Embryonic facial prominence (tissue), 1 donor: ENCODE results near the gene TRPV2.

Experiments
- DNase-seq: peaks from one replicate; pipeline ENCODE4 v3.0.0-alpha.2; 2016; ENCODE audit errors: extremely low spot score

TRPV2 gene

GRCh38 chr17:16407911-16408588, 7.3 kb upstream of the TRPV2 start:
- DNase-seq: no peak

DNA sequence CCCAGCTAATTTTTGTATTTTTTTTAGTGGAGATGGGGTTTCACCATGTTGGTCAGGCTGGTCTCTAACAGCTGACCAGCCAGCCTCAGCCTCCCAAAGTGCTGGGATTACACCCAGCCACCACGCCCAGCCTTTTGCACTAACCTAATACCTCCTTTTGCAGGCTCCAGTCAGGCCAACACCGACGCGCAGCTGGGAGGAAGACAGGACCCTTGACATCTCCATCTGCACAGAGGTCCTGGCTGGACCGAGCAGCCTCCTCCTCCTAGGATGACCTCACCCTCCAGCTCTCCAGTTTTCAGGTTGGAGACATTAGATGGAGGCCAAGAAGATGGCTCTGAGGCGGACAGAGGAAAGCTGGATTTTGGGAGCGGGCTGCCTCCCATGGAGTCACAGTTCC, 2.0 kb downstream of the TRPV2 start:
- no peak for DNase-seq

DNA sequence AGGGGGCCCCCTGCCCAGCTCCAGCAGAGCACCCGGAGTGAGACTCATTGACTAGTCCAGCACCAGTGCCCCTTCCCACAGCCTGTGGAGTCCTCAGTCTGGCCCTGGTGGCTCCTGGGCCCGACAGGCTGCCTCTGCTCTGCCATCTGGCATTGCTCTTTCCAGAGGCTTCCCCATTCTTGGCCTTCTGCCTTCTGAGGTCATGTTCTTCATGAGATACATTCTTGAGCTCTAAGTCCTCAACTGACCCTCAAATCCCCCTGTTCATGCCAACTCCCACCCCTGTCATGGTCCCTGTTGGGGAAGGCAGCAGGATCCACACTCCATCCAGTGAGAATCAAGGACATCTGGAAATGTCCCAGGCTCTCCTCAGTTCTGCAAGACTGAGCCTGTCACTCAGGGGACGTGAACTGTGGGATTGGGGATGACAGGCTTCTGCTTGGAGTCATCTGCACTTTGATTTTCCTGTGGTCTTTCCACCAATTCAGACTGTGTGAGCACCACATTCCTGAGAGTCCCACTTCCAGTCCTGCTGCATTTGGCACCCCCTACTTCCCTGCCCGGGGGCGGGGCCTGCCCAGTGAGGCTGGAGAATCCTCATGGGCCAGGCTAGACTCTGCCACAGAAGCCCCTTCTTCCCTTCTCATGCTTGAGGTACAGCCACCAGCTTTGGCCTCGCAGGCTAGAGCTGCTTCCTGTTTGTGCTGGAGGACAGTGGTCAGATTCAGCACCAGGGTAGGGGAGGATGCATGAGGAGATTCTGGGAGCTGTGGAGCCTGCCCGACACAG, 2.7 kb downstream of the TRPV2 start:
- DNase-seq: no peak

DNA sequence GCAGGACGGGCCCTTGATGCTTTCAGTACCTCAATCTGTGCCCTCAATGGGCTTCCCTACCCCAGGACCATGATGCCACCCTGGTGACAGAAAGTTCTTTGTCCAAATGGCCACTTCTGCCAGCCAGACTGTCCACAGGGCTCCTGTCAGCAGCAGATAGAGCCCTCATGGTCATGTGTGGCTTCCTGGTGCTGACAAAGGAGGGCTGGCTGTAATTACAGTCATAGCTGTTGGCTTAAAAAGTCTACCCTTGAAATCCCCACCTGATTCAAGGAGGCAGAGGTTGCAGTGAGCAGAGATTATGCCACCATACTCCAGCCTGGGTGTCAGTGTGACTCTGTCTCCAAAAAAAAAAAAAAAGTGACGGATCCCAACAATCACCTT, 3.3 kb downstream of the TRPV2 start:
- no peak for DNase-seq

DNA sequence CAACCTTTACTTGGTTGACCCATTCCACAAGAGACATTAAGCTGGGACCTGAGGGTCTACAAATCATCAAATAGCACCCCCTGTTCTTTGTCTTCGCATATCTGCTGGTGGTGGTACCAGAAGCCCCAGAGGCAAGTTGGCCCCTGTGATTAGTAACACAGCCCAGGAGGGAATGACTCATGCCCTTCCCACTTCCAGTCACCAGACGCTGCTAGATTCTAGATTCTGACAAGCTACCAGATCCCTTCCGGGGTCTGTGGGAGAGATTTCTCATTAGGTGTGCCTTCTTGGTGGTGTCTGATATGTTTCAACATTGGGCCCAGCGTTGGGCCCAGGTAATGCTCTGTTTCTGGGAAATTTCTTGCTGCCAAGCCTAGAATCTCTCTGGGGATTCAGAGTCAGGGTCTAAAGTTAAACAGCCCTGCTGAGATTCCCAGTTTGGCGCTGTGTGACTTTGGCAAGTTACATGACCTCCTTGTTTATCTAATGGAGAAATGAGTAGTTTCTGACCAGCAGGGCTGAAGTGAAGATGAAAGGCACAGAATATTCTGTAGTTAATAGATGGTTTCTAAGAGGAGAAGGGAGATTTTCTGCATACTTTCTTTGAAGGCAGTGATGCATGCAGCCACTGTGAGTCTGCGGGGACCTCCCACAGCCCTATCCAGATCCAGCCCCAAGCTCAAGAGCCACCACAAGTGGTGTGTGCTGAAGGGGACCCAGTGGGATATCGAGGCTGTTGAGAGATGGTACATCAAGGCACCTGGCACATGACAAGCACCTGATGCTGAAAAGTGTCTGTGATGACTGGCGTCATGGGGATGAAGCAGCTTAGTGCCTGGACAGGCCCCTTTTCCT, 3.9 kb downstream of the TRPV2 start:
- no peak for DNase-seq

GRCh38 chr17:16419929-16420271, 4.5 kb downstream of the TRPV2 start:
- DNase-seq: no peak

DNA sequence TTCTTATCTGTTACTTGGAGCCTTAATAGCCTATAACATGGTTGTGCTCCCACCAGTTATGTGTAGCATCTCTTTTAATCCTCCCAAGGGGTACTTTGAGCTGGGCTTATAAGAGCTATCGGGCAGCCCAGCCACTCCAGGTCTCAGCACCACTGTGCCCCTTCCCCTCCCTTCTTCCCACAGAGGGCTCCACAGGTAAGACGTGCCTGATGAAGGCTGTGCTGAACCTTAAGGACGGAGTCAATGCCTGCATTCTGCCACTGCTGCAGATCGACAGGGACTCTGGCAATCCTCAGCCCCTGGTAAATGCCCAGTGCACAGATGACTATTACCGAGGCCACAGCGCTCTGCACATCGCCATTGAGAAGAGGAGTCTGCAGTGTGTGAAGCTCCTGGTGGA, 7.0 kb downstream of the TRPV2 start:
- no peak for DNase-seq

DNA sequence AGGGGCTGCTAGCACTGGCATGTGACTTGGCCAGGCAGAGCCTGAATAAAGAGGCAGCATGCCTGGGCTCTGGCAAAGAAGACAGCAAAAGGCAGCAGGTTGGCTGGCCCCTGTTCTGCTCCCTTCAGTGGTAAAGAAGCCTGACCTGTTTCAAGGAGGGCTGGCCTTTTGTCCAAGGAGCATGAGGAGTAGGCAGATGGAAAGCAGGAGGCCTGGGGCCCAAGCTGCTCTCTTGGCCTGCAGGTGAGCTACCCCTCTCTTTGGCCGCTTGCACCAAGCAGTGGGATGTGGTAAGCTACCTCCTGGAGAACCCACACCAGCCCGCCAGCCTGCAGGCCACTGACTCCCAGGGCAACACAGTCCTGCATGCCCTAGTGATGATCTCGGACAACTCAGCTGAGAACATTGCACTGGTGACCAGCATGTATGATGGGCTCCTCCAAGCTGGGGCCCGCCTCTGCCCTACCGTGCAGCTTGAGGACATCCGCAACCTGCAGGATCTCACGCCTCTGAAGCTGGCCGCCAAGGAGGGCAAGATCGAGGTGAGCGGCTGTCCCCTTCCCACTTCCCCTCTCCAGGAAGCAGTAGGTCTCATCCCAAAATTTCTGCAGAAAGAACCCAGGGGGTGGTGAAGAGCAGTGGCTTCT, 8.0 kb downstream of the TRPV2 start:
- DNase-seq: no peak

GRCh38 chr17:16425202-16425601, 9.8 kb downstream of the TRPV2 start:
- no peak for DNase-seq

- DNase-seq: no peak
Observed at GRCh38 chr17:16425698-16426659, 10.6 kb downstream of the TRPV2 start.

GRCh38 chr17:16427020-16427419, 11.6 kb downstream of the TRPV2 start:
- no peak for DNase-seq

- DNase-seq: no peak
Observed at GRCh38 chr17:16428098-16428882, 12.9 kb downstream of the TRPV2 start.

DNA sequence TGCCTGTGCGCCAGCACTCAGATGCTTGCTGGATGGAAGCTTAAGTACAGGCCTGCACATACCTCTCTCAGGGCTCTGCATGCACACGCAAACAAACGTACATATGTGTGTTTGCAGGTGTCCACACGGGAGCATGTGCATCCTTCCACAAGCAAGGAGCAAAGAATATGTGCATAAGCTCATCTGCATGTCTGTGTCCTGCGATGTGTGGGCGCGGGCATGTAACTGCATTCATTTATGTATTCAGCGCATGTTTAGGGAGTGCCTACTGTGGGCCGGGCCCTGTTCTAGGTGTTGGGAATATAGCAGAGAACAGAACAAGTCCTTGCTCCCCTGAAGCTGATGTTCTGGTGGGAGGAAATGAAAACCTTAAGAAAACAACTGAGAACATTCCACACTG, 13.7 kb downstream of the TRPV2 start:
- DNase-seq: no peak

GRCh38 chr17:16430650-16431049, 15.3 kb downstream of the TRPV2 start:
- no peak for DNase-seq

- no peak for DNase-seq
Observed at GRCh38 chr17:16432017-16432416, 16.6 kb downstream of the TRPV2 start.

GRCh38 chr17:16433514-16433913, 18.1 kb downstream of the TRPV2 start:
- DNase-seq: no peak

GRCh38 chr17:16434662-16435061, 19.3 kb downstream of the TRPV2 start:
- DNase-seq: no peak

GRCh38 chr17:16435925-16436886, 20.8 kb downstream of the TRPV2 start:
- no peak for DNase-seq

DNA sequence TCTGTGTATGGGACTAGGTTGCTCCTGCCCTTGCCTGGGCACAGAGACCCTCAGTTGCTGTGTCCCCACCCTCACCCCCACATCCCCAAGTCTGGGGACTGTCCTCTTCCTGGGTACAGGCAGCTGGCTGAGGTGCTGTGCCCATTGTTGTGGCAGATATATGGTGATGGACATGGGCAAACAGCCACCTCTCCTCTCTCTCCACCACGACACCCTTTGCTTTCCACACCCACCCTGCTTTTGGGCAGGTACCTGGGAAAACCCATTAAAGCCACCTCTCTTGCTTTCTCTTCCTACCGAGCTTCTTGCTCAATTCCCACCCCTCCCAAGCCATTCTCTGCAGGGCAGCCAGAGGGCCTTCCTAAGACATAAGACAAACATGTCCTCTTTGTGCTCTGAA, 21.7 kb downstream of the TRPV2 start:
- no peak for DNase-seq
